ENCODE data around the gene UBXN2A.
"Not testable (repeated sequence)": the region's sequence is repeated elsewhere in the genome, so short reads cannot be mapped to it uniquely, and the experiment has no call there.

The UBXN2A gene

GRCh38 chr2:24014902-24015301 is 74.6 kb downstream of the UBXN2A start:
- DNase-seq: not testable (repeated sequence)

DNA sequence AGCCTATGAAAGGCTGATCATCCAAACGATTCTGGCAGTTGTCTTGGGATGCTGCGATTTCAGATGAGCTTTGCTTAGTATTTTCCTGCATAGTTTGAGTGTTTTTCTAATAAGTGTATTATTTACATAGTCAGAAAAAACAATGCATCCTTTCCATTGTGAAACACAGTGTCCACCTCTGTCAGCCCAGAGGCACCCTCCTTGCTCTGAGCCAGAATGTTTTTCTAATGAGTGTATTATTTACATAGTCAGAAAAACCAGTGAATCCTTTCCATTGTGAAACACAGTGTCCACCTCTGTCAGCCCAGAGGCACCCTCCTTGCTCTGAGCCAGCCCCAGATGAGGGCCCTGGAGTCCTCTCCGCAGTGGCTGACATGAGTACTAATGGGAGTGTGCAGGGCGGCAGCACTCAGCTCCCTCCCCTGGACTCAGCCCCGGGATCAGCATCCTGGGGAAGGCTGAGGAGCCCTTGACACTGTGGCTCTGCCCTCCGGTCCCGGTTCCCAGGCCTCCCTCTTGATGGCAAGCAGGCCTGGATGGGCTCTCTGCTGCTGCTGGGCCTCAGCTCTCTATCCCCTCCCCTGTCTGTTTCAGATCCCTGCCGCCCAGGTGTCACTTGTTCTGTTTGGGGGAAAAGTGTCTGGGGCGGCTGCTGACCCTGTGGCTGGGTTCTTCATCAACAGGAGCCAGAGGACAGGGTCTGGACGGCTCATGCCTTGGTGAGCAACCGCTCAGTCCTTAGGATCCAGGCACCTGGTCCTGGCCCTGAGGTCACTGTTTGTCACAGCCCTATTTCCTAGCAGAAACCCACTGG is 75.5 kb downstream of the UBXN2A start:
- DNase-seq: peak; percentile 87

- DNase-seq: no peak
These were observed 76.1 kb downstream of the UBXN2A start for GRCh38 chr2:24016376-24016761.

GRCh38 chr2:24016853-24017703 is 76.8 kb downstream of the UBXN2A start:
- no peak for DNase-seq

DNA sequence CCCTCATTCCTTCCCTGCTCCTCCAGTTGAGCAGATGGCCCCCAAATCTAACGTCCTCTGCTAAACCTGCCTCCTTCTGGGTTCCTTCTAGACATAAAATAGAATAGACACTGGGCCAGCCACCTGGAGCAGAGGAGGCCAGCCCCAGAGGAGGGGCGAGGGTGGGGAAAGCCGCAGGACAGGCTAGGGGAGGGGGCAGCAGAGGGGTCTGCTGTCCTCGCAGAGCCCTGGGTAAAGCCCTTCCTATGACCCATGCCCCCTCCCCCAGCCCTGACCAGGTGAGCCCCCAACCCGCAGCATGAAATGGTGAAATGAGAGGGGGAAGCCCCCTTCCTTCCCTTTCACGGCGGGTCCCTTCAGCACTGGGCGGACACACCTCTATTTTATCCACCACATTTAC is 77.4 kb downstream of the UBXN2A start:
- DNase-seq: no peak

- DNase-seq: peak; percentile 42
These were observed 78.0 kb downstream of the UBXN2A start for GRCh38 chr2:24018241-24018640.

DNA sequence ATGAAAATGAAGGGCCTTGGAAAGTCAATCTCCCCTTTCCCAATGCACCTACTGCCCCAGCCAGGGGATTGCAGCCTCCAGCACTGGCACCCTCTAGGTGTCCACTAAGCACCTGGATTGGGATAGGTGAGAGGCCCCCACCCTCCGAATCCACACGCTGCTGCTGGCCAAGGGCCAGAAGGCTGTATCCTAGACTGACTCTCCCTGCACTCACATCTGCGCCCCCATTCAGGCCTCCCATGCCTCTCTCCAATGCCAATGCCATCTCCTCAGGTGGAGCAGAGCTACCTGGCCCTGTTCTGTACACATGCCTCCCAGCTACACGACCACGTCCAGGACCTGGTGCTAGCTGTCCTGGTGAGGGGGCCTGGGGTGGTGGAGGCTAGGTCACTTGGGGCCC is 79.5 kb downstream of the UBXN2A start:
- DNase-seq: no peak

DNA sequence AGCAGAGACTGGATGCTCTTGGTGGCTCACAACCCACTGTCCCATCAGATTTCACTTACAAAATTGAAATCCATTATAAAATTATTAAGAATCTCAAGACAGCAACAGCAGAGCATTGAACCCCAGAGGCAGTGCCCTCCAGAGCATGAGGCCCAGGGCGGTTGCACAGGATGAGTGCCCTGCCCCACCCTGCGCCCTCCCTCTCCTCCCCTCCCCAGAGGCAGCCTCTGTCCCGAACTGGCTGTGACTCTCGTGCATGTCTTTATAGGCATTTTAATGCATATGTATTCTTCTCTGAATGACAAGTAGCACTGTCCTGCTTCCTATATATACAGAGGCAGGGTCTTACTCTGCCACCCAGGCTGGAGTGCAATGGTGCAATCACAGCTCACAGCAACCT is 80.0 kb downstream of the UBXN2A start:
- DNase-seq: peak; percentile 12

GRCh38 chr2:24021122-24021998 is 81.1 kb downstream of the UBXN2A start:
- peak; percentile 74 for DNase-seq

GRCh38 chr2:24022324-24022974 is 82.2 kb downstream of the UBXN2A start:
- no peak for DNase-seq

- DNase-seq: no peak
These were observed 82.8 kb downstream of the UBXN2A start for GRCh38 chr2:24022975-24023575.

GRCh38 chr2:24024018-24024417 is 83.8 kb downstream of the UBXN2A start:
- DNase-seq: peak; percentile 77

DNA sequence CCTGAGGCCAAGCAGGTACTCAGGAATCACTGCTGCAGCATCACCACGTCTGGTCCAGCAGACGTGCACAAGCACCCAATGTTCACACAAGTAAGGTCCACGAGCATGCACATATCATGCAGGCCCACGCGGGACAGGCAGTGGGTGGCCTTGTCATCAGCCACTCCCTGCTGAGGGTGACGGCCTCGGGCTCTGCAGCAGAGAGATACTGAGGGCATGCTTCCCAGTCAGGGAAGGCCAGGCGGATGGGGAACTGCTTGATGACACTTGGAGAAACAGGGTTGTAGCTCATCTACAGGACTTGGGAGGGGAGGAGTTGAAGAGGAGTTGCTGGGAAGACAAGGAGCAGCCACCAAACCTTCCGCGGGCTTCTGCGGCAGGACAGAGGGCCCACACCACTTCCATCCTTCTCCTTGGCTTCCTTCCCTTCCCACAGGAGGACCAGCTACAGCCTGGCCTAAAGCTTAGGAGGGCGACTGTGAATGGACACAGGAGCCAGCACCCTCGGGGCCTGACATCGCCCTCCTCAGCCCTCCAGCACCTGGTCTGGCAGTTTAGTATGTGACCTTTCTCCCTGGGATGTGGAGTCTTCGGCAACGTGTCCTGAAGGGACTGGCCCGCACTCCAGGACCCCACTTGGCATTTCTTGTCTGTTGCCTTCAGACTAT is 84.9 kb downstream of the UBXN2A start:
- no peak for DNase-seq

DNA sequence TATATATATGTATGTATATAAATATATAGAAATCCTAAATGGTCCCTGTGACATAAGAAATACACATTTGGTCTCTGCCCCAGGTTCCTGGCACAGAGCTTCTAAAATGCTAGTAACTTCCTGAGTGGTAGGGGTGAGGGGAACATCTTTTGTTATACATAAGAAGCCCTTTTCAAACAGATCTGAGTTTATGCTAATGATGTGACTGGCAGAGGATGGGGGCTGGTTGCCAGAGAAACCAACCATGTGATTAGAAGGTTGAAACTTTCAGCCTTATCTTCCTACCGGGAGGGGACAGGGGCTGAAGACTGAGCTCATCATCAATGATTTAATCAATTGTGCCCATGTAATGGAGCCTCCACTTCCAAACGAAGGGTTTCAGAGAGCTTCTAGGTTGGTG is 86.0 kb downstream of the UBXN2A start:
- DNase-seq: no peak

DNA sequence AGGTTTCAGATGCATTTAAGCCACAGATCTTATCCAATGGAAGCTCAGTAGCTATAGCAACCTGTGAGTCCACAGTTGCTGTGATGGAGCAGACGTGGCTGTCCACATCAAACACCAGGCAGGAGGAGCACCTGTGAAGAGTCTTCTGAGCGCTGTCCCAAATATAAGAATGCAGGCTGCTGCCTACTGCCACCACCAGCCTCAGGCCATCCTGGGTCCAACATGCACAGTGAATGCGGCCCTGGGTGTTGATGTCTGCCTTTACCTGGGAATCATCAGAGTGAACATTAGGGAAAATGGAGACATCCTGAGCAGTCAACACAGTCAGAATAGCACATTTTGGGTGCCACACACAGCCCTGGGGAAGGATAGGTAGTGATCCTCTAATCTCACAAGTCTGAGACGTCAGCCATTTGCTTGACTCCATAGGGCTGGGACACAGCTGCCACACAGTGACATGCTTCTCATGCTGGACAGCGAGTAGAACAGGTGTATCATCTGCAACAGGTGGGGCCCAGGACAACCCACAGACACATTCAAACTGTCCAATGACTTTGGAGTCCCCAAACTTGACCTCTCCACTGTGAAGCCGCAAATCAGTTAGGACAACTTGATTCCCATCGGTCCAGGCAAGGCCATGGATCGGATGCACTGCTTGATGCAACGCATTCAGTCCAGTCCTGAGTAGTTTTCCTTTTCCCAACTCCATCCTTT is 98.7 kb downstream of the UBXN2A start:
- no peak for DNase-seq

- DNase-seq: no peak
These were observed 100.2 kb downstream of the UBXN2A start for GRCh38 chr2:24040511-24040910.

- DNase-seq: not testable (repeated sequence)
These were observed 102.9 kb downstream of the UBXN2A start for GRCh38 chr2:24043133-24043532.

DNA sequence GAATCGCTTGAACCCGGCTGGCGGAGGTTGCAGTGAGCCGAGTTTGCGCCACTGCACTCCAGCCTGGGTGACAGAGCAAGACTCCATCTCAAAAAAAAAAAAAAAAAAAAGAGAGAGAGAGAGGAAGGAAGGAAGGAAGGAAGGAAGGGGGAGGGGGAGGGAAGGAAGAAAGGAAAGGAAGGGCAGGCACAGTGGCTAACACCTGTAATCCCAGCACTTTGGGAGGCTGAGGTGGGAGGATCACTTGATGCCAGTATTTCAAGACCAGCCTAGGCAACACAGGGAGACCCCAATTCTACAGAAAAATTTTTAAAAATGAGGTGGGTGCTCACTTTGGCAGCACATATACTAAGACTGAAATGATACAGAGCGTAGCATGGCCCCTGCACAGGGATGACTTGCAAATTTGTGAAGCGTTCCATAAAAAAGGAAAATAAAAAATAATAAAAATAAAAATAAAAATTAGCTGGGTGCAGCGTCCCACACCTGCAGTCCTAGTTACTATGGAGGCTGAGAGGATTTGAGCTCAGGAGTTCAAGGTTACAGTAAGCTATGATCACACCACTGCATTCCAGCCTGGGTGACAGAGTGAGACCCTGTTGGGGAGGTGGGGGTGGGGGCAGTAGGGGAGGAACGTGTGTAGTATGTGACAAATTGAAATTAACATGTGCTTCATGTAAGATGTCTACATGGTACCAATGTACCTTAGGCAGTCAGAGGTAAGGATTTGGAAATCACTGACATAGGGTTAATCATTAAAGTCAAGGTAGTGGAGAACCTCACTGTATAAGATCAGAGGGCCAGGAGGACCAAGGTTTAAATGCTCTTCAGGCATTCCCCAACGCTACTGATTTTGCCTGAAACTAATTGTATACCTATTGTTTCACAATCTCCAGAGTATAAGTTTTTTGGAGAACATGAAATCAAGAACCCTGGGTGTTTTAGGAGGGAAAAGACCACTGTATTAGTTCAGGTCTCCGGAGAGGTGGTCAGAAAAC is 105.5 kb downstream of the UBXN2A start:
- DNase-seq: no peak

DNA sequence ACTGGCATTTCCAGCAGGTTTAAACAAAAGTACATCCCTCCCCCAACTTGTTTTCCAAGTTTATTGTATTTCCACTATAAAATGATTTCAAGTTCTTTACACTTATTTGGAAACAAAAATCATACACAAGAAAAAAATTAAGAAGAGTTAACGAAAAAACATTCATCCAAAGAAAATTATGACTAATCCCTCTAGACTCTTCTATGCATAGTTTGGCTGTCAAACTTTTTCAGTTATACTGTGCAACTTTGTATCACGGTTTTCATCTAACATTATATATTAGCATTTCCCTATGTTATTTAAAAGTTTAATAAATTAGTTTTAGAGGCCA is 106.3 kb downstream of the UBXN2A start:
- DNase-seq: no peak

All from islet precursor cell (in vitro differentiated cells).